ENCODE data around the gene CACNA1S. TPM values are rescaled to one million over a fixed set of nuclear protein-coding genes. Genes with fewer than 3 reads are reported as not detected.

The CACNA1S gene
- total and polyA plus RNA-seq, 4 donors = 0.16 to 0.33 (median 0.21) TPM

DNA sequence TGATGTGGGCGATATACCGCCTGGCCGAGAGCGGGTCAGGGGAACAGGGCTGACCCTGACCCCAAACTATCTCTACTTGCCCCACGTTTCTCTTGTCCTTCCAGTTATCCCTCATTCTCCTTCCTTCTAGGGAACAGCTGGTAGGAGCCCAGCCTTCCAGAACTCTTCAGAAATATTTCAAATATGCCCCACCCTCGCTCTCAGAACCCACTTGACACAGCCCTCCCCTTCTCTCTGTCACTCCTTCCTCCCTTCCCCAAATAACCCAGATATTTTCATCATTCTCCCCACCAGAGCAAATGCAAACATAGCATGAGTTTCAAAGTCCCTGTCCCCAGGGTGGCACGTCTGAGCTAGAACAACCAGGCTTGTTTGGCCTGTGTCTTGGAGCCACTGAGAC is 1.1 kb downstream of the CACNA1S start:
- Histone ChIP-seq H3K27ac (ENCODE audit: low read depth, low read length) (no peak overlapping the region), H3K36me3 (ENCODE audit: control insufficient read depth, insufficient read depth, low read length) (no peaks in the 10 kb centered on the region), H3K4me1 (ENCODE audit: control insufficient read depth, insufficient read depth, low read length) (peaks cover 34% of the 10 kb centered on the region), H3K27me3 (ENCODE audit: control insufficient read depth, insufficient read depth, low read length) (no peaks in the 10 kb centered on the region), H3K4me3 (ENCODE audit: low read depth, low read length) (no peak overlapping the region), H3K9me3 (ENCODE audit: control insufficient read depth, insufficient read depth, low read length) (no peaks in the 10 kb centered on the region)
- 87% methylated on average over 7 of the region's 7 CpGs for WGBS (ENCODE audit: insufficient coverage)
- no peak for DNase-seq (ENCODE audit: low read depth in 4 of 6, low spot score in 6 of 6)

DNA sequence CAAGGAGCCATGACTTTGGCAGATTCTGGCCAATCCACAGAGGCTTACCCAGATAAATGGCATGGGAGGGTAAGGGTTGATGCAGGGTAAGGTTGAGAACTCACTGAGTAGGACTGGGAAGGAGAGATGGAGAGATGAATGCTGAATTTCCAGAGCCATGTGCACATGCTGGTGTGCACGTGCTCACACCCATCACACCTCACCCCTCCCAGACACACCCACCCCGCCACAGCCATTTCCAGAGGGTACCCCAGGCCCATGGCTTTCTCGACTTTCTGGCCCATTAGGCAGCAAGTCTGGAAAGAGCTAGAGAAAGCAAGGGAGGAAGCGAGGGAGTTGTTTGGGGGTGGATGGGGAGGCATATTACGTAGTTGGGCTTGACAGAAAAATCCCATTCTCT is 1.6 kb downstream of the CACNA1S start:
- Histone ChIP-seq H3K27ac (ENCODE audit: low read depth, low read length) (no peak overlapping the region), H3K36me3 (ENCODE audit: control insufficient read depth, insufficient read depth, low read length) (no peaks in the 10 kb centered on the region), H3K27me3 (ENCODE audit: control insufficient read depth, insufficient read depth, low read length) (no peaks in the 10 kb centered on the region), H3K4me3 (ENCODE audit: low read depth, low read length) (no peak overlapping the region), H3K9me3 (ENCODE audit: control insufficient read depth, insufficient read depth, low read length) (no peaks in the 10 kb centered on the region), H3K4me1 (ENCODE audit: control insufficient read depth, insufficient read depth, low read length) (peaks cover 32% of the 10 kb centered on the region)
- no CpG with 5 or more reads among the region's 5 CpGs for WGBS (ENCODE audit: insufficient coverage)
- no peak for DNase-seq (ENCODE audit: low read depth in 4 of 6, low spot score in 6 of 6)

DNA sequence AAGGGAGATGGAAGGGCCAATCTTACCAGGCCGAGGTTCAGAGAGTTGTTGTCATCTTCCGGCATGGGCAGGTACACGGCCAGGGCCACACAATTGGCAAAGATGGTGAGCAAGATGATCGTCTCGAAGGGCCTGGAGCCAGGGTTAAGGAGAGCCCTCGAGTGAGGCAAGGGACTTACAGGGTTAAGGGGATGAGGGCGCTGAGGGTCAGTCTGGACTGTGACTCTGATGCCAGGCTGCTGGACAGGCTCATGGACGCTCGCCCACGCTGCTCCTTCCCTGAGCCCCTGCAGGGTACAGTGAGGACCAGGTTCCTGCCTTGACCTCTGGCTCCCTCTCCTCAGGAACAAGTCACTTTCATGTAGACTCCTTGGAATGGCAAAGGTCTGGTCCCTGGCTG is 2.1 kb downstream of the CACNA1S start:
- DNase-seq (ENCODE audit: low read depth in 4 of 6, low spot score in 6 of 6) = no peak
- H3K4me1 ChIP-seq (ENCODE audit: control insufficient read depth, insufficient read depth, low read length) = peaks cover 27% of the 10 kb centered on the region
- no peaks in the 10 kb centered on the region for H3K36me3 ChIP-seq (ENCODE audit: control insufficient read depth, insufficient read depth, low read length)
- WGBS (ENCODE audit: insufficient coverage) = 91% methylated on average over 9 of the region's 10 CpGs
- H3K4me3 ChIP-seq (ENCODE audit: low read depth, low read length) = no peak overlapping the region
- no peaks in the 10 kb centered on the region for H3K27me3 ChIP-seq (ENCODE audit: control insufficient read depth, insufficient read depth, low read length)
- no peaks in the 10 kb centered on the region for H3K9me3 ChIP-seq (ENCODE audit: control insufficient read depth, insufficient read depth, low read length)
- no peak overlapping the region for H3K27ac ChIP-seq (ENCODE audit: low read depth, low read length)

DNA sequence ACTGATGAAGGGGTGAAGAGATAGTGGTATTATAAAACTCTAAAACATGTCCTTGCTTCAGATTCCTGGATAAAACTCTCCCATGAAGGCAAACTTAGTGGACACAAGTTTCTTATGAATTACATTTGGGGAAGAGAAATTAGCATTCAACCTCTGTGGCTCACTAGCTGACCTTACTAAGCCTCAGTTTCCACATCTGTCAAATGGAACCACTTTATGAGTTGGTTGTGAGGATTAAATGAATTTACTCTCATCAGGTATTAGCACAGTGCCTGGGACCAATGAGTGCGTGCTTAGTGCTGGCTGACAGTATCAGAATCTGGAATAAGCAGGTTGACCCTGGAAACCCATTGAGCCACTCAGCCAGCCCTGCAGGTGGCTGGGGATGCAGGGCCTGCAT is 2.6 kb downstream of the CACNA1S start:
- 80% methylated on average over 1 of the region's 1 CpG for WGBS (ENCODE audit: insufficient coverage)
- no peaks in the 10 kb centered on the region for H3K36me3 ChIP-seq (ENCODE audit: control insufficient read depth, insufficient read depth, low read length)
- H3K27me3 ChIP-seq (ENCODE audit: control insufficient read depth, insufficient read depth, low read length) = no peaks in the 10 kb centered on the region
- peaks cover 23% of the 10 kb centered on the region for H3K4me1 ChIP-seq (ENCODE audit: control insufficient read depth, insufficient read depth, low read length)
- no peak overlapping the region for H3K4me3 ChIP-seq (ENCODE audit: low read depth, low read length)
- no peak overlapping the region for H3K27ac ChIP-seq (ENCODE audit: low read depth, low read length)
- no peaks in the 10 kb centered on the region for H3K9me3 ChIP-seq (ENCODE audit: control insufficient read depth, insufficient read depth, low read length)
- DNase-seq (ENCODE audit: low read depth in 4 of 6, low spot score in 6 of 6) = no peak

DNA sequence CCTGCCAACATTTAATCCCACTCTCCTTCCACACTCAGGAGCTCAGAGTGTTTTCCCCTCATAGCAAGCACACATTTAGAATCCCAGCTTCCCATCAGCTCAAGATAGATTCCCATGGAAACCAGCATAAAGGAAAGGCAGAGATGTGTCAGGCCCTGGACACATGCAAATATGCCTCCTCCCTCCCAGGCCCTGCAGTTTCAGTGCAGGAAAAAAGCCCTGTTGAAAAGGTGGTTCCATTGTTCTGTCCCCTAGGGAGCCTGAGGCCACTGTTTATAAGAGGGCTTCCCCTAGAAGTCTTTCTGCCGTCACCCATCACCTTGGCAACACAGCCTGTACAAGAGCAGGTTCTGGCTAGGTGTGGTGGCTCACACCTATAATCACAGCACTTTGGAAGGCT is 3.6 kb downstream of the CACNA1S start:
- WGBS (ENCODE audit: insufficient coverage) = 0% methylated on average over 1 of the region's 1 CpG
- H3K27ac ChIP-seq (ENCODE audit: low read depth, low read length) = peak overlapping the region; percentile 2

DNA sequence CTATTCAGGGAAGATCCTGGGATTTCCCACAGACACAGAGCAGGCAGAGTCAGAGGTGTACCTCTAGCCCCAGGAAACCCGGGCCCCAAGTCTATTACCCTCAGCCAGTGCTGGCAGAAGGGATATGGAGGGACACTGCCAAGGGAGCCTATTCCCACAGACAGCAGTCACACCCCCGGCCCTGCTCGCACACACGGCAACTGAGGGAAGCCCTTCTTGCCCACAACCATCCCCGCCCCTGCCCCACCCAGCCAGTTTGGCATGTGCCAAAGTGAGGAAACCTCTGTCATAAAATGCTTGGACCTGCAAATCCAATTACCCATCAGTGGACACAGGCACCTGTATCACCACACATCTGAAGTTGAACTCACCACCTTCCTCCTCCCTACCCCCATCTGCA is 6.5 kb downstream of the CACNA1S start:
- 79% methylated on average over 5 of the region's 5 CpGs for WGBS (ENCODE audit: insufficient coverage)
- no peak overlapping the region for H3K4me3 ChIP-seq (ENCODE audit: low read depth, low read length)
- no peaks in the 10 kb centered on the region for H3K27me3 ChIP-seq (ENCODE audit: control insufficient read depth, insufficient read depth, low read length)
- no peaks in the 10 kb centered on the region for H3K9me3 ChIP-seq (ENCODE audit: control insufficient read depth, insufficient read depth, low read length)
- DNase-seq (ENCODE audit: low read depth in 4 of 6, low spot score in 6 of 6) = no peak
- H3K4me1 ChIP-seq (ENCODE audit: control insufficient read depth, insufficient read depth, low read length) = peaks cover 9% of the 10 kb centered on the region
- no peaks in the 10 kb centered on the region for H3K36me3 ChIP-seq (ENCODE audit: control insufficient read depth, insufficient read depth, low read length)
- no peak overlapping the region for H3K27ac ChIP-seq (ENCODE audit: low read depth, low read length)

More for the DNA sequence above, 3.6 kb downstream of the CACNA1S start:
- H3K4me3 ChIP-seq (ENCODE audit: low read depth, low read length) = no peak overlapping the region
- H3K9me3 ChIP-seq (ENCODE audit: control insufficient read depth, insufficient read depth, low read length) = no peaks in the 10 kb centered on the region
- peaks cover 13% of the 10 kb centered on the region for H3K4me1 ChIP-seq (ENCODE audit: control insufficient read depth, insufficient read depth, low read length)
- no peaks in the 10 kb centered on the region for H3K36me3 ChIP-seq (ENCODE audit: control insufficient read depth, insufficient read depth, low read length)
- no peaks in the 10 kb centered on the region for H3K27me3 ChIP-seq (ENCODE audit: control insufficient read depth, insufficient read depth, low read length)
- peak in 2 of 6 donors; percentile 75 to 79 for DNase-seq (ENCODE audit: low read depth in 4 of 6, low spot score in 6 of 6)

DNA sequence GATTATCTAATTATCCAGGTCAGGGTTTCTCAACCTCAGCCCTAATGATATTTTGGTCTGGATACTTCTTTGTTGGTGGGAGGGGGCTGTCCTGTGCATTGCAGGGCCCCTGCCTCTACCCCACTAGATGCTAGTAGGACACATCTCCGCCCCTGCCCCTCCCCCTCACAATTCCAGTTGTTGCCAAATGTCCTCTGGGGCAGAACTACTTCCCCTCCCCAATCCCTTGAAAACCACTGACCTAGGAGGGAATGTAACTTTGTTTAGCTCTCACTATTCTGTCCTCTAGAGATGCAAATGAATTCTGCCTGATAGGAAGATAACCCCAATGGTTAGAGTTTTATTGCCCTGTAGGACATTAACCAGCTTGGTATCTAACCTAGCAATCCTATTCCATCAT is 8.1 kb downstream of the CACNA1S start:
- no peaks in the 10 kb centered on the region for H3K9me3 ChIP-seq (ENCODE audit: control insufficient read depth, insufficient read depth, low read length)
- H3K4me1 ChIP-seq (ENCODE audit: control insufficient read depth, insufficient read depth, low read length) = peaks cover 13% of the 10 kb centered on the region
- DNase-seq (ENCODE audit: low read depth in 4 of 6, low spot score in 6 of 6) = no peak
- no CpG with 5 or more reads among the region's 1 CpG for WGBS (ENCODE audit: insufficient coverage)
- H3K27ac ChIP-seq (ENCODE audit: low read depth, low read length) = no peak overlapping the region
- H3K4me3 ChIP-seq (ENCODE audit: low read depth, low read length) = no peak overlapping the region
- H3K36me3 ChIP-seq (ENCODE audit: control insufficient read depth, insufficient read depth, low read length) = no peaks in the 10 kb centered on the region
- H3K27me3 ChIP-seq (ENCODE audit: control insufficient read depth, insufficient read depth, low read length) = no peaks in the 10 kb centered on the region

DNA sequence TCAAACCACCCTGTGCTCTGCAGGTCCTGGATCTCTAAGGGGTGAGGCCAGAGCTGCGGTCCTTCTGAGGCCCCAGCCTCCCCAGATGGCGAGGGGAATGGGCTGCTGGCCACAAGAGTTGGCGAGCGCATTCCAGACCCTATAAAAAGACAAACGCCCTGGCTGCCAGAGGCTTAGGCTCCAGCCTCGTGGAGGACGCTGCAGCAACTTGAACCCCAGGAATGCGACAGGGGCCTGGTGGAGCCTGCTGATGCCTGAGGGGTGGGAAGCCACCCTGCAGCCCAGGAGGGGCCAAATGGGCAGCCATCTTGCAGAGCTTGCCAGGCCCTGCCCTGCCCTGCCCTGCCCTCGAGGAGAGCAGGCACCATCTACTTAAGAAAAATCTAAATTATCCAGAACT is 8.6 kb downstream of the CACNA1S start:
- H3K4me3 ChIP-seq (ENCODE audit: low read depth, low read length) = no peak overlapping the region
- H3K9me3 ChIP-seq (ENCODE audit: control insufficient read depth, insufficient read depth, low read length) = no peaks in the 10 kb centered on the region
- no peaks in the 10 kb centered on the region for H3K36me3 ChIP-seq (ENCODE audit: control insufficient read depth, insufficient read depth, low read length)
- H3K27me3 ChIP-seq (ENCODE audit: control insufficient read depth, insufficient read depth, low read length) = no peaks in the 10 kb centered on the region
- no peak overlapping the region for H3K27ac ChIP-seq (ENCODE audit: low read depth, low read length)
- DNase-seq (ENCODE audit: low read depth in 4 of 6, low spot score in 6 of 6) = no peak
- H3K4me1 ChIP-seq (ENCODE audit: control insufficient read depth, insufficient read depth, low read length) = peaks cover 11% of the 10 kb centered on the region
- 78% methylated on average over 8 of the region's 9 CpGs for WGBS (ENCODE audit: insufficient coverage)

DNA sequence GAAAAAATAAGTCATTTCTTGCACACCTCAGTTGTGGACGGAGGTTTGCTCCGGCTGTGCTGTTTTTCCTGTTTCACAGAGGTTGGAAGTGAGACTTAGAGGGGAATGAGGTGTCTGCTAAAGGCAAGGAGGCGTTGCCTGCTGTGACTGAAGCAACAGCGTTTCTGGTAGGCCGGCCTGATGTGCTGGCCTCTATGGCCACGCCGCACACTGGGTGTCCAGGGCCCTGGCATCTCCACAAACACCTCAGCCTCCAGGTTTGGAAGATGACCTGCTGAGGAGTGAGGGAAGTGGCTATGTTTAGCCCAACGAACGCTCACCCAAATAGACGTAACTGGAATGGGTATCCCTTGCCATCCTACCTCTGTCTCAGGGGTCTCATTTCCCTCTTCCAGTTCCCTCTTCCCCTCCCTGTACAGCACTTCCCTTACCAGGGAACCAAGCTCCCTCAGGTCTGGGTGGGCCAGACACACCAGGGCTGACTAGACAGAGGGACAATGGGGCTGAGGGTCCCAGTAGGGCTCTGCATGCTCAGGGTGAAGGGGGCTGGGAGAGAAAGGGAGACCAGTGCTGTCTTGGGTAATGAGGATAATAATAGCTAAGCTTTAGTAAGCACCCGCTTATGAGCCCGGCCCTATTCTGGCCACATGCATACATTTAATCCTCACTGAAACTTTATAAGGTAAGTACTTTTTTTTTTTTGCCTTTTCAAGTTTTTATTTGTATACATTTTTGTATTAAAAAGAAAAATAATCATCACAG is 11.9 kb downstream of the CACNA1S start:
- no peak for DNase-seq (ENCODE audit: low read depth in 4 of 6, low spot score in 6 of 6)
- Histone ChIP-seq H3K9me3 (ENCODE audit: control insufficient read depth, insufficient read depth, low read length) (no peaks in the 10 kb centered on the region), H3K36me3 (ENCODE audit: control insufficient read depth, insufficient read depth, low read length) (no peaks in the 10 kb centered on the region), H3K4me1 (ENCODE audit: control insufficient read depth, insufficient read depth, low read length) (peaks cover 28% of the 10 kb centered on the region), H3K27ac (ENCODE audit: low read depth, low read length) (no peak overlapping the region), H3K27me3 (ENCODE audit: control insufficient read depth, insufficient read depth, low read length) (no peaks in the 10 kb centered on the region), H3K4me3 (ENCODE audit: low read depth, low read length) (no peak overlapping the region)
- 60% methylated on average over 1 of the region's 12 CpGs for WGBS (ENCODE audit: insufficient coverage)

DNA sequence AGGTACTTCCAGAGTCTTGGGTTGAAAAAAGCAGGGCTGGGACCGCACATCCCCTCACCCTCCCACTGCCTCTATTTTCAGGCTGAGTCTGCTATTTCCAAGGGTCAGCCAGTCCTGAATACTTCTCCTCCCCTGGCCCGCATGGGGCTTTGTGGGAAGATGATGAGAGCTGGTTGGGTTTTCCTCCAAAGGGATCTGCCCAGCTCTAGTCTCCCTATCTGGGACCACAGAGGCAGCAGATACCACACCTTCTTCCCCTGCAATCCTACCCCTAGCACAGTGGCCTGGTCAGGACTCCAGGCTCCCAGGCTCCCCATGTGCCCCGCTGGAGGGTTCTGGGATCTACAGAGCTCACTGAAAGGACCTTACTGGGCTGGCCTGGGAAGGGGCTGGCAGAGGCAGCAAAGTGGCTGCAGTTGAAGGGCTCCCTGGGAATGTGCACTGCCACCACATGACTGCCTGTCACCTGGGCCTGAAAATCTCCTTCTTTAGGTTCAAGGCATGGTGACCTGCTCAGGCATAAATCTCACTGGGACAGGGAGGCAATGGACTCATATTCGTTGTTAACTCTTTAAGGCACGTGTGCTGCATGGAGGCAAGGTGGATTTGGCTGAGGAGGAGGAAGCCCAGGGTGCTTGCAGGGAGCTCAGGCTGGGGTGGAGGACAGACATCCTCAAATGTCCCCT is 13.1 kb downstream of the CACNA1S start:
- Histone ChIP-seq H3K4me3 (ENCODE audit: low read depth, low read length) (no peak overlapping the region), H3K27me3 (ENCODE audit: control insufficient read depth, insufficient read depth, low read length) (no peaks in the 10 kb centered on the region), H3K36me3 (ENCODE audit: control insufficient read depth, insufficient read depth, low read length) (no peaks in the 10 kb centered on the region), H3K4me1 (ENCODE audit: control insufficient read depth, insufficient read depth, low read length) (peaks cover 38% of the 10 kb centered on the region), H3K27ac (ENCODE audit: low read depth, low read length) (no peak overlapping the region), H3K9me3 (ENCODE audit: control insufficient read depth, insufficient read depth, low read length) (no peaks in the 10 kb centered on the region)
- WGBS (ENCODE audit: insufficient coverage) = 100% methylated on average over 1 of the region's 5 CpGs
- DNase-seq (ENCODE audit: low read depth in 4 of 6, low spot score in 6 of 6) = no peak

All from spinal cord (tissue), 10 donors.